ENCODE measurements around the gene AMH. TPM values are rescaled to one million over a fixed set of nuclear protein-coding genes. Genes with fewer than 3 reads are reported as not detected.
A peak's percentile ranks its signal among the peaks of the same experiment; 100 is the strongest.

Gene AMH
- total and polyA plus RNA-seq, 4 donors = 0.73 to 3.5 (median 1.8) TPM

DNA sequence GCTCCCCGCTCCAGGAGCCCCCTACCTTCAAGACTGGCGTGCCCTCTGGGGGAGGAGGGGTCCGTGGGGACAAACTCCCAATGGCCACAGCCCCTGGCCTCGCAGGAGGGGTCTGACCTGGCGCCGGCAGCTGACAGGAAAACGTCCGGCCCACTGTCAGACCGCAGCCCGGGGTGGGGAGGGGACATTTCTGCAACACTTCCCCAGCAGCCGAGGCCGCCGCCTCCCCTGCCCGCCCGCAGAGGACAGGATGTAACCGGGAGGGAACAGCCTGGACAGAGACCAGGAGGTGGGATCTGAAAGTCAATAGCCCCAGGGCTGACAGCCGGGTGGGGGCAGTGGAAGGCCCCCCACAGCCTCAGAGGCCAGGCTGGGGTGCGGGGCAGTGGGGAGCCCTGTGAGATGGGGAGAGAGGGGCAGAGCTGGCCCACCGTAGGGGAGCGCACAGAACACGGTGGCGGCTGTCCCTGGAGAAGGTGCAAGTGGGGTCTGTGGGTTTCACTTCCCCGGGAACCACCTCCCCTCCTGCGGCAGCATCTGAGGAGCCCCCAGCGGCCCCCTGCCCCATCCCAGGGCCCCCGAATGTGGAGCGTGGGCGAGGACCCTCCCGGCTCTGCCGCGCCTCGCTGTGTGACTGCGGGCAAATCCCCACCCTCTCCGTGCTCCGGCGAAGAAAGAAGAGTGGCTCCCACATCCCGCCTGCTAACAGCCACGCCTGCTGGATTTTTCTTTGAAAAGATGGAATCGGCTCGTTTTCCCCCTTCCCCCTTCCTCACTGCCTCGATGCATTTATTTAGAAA, 33.1 kb downstream of the AMH start, which contains the start of gene PEAK3:
TSS of gene PEAK3 (minus strand) at position 114 of the 800 bp plus-strand sequence. CDS start 1,244 bp downstream, outside the sequence.
- no peaks in the 10 kb centered on the region for H3K9me3 ChIP-seq (ENCODE audit: control insufficient read depth in 4 of 4, insufficient read depth in 3 of 4, low read length in 3 of 4)
- TF ChIP-seq, protein P1, sequence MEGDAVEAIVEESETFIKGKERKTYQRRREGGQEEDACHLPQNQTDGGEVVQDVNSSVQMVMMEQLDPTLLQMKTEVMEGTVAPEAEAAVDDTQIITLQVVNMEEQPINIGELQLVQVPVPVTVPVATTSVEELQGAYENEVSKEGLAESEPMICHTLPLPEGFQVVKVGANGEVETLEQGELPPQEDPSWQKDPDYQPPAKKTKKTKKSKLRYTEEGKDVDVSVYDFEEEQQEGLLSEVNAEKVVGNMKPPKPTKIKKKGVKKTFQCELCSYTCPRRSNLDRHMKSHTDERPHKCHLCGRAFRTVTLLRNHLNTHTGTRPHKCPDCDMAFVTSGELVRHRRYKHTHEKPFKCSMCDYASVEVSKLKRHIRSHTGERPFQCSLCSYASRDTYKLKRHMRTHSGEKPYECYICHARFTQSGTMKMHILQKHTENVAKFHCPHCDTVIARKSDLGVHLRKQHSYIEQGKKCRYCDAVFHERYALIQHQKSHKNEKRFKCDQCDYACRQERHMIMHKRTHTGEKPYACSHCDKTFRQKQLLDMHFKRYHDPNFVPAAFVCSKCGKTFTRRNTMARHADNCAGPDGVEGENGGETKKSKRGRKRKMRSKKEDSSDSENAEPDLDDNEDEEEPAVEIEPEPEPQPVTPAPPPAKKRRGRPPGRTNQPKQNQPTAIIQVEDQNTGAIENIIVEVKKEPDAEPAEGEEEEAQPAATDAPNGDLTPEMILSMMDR (IDR thresholded peaks at IDR 0.05; ENCODE audit: control extremely low read depth, extremely low read depth) = no peak
- peaks cover 0 to 12% (median 3%) of the 10 kb centered on the region in 5 donors for H3K4me1 ChIP-seq (ENCODE audit: control insufficient read depth in 5 of 5, insufficient read depth in 5 of 5, low read length in 5 of 5)
- H3K4me3 ChIP-seq = peak within 1 kb of the TSS; percentile 14
- H3K9ac ChIP-seq (ENCODE audit: insufficient read depth in 1 of 2, low read length in 2 of 2) = no peak within 1 kb of the TSS
- peak within 1 kb of the TSS in 1 of 2 donors; percentile 71 for H3K27ac ChIP-seq (ENCODE audit: low read depth in 1 of 2, low read length in 1 of 2)
- 7% methylated on average over 36 to 41 of the region's 41 CpGs for WGBS, 2 donors
- H3K36me3 ChIP-seq (ENCODE audit: control insufficient read depth in 4 of 4, insufficient read depth in 4 of 4, low read length in 4 of 4) = peaks cover 0 to under 1% (median 0%) of the 10 kb centered on the region in 4 donors
- H3K27me3 ChIP-seq (ENCODE audit: control insufficient read depth in 3 of 3, insufficient read depth in 3 of 3, low read length in 2 of 3) = peaks cover 0 to under 1% (median 0%) of the 10 kb centered on the region in 3 donors
- peak; percentile 84 for ATAC-seq (ENCODE audit: insufficient read depth, low FRiP score)
- DNase-seq = peak; percentile 70 to 87 (median 79)

DNA sequence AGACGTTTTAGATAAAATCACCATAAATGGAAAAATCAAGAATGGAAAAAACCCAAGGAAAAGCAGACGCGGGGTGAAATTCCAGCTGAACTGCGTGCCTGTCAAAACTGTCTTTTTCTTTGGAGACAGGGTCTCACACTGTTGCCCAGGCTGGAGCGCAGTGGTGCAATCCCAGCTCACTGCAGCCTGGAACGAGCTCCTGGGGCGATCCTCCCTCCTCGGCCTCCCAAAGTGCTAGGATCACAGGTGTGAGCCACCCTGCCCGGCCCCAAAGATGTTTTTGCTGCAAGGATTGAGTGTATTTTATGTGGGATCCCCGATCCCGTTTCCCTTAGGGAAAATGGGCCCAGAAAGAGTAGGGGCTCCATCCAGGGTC, 33.7 kb downstream of the AMH start:
- H3K27ac ChIP-seq (ENCODE audit: low read depth in 1 of 2, low read length in 1 of 2) = no peak overlapping the region
- H3K27me3 ChIP-seq (ENCODE audit: control insufficient read depth in 3 of 3, insufficient read depth in 3 of 3, low read length in 2 of 3) = peaks cover 0 to 6% (median 0%) of the 10 kb centered on the region in 3 donors
- no peaks in the 10 kb centered on the region for H3K9me3 ChIP-seq (ENCODE audit: control insufficient read depth in 4 of 4, insufficient read depth in 3 of 4, low read length in 3 of 4)
- ATAC-seq (ENCODE audit: insufficient read depth, low FRiP score) (no peak), DNase-seq (peak in 1 of 3 donors; percentile 11)
- peaks cover 0 to 12% (median 3%) of the 10 kb centered on the region in 5 donors for H3K4me1 ChIP-seq (ENCODE audit: control insufficient read depth in 5 of 5, insufficient read depth in 5 of 5, low read length in 5 of 5)
- TF ChIP-seq, protein P1 (IDR thresholded peaks at IDR 0.05; ENCODE audit: control extremely low read depth, extremely low read depth) = no peak
- no peaks in the 10 kb centered on the region for H3K36me3 ChIP-seq (ENCODE audit: control insufficient read depth in 4 of 4, insufficient read depth in 4 of 4, low read length in 4 of 4)
- 72% methylated on average over 11 of the region's 11 CpGs for WGBS, 2 donors
- H3K9ac ChIP-seq (ENCODE audit: insufficient read depth in 1 of 2, low read length in 2 of 2) = no peak overlapping the region
- no peak overlapping the region for H3K4me3 ChIP-seq

DNA sequence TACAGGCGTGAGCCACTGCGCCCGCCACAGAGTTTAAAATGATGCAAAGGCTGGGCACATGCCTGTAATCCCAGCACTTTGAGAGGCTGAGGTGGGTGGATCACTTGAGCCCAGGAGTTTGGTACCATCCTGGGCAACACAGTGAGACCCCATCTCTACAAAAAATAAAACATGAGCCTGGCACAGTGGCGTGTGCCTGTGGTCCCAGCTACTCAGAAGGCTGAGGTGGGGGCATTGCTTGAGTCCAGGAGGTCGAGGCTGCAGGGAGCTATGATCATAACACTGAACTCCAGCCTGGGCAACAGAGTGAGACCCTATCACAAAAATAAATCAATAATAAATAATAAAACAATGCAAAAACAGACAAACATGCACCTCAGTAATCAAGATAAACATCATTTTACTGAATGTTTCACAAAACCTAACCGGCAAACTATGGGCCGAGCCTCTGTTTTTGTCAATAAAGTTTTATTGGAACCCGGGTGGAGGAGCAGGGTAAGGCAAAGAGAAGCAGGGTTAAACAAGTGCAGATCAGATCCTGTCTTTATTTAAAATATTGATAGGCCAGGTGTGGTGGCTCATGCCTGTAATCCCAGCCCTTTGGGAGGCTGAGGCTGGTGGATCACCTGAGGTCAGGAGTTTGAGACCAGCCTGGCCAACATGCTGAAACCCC, 34.8 kb downstream of the AMH start:
- peaks cover 0 to 17% (median 4%) of the 10 kb centered on the region in 3 donors for H3K27me3 ChIP-seq (ENCODE audit: control insufficient read depth in 3 of 3, insufficient read depth in 3 of 3, low read length in 2 of 3)
- TF ChIP-seq, protein P1 (IDR thresholded peaks at IDR 0.05; ENCODE audit: control extremely low read depth, extremely low read depth) = no peak
- no peak overlapping the region for H3K9ac ChIP-seq (ENCODE audit: insufficient read depth in 1 of 2, low read length in 2 of 2)
- ATAC-seq (ENCODE audit: insufficient read depth, low FRiP score) (no peak), DNase-seq (no peak)
- H3K36me3 ChIP-seq (ENCODE audit: control insufficient read depth in 4 of 4, insufficient read depth in 4 of 4, low read length in 4 of 4) = no peaks in the 10 kb centered on the region
- 90 to 95% methylated on average over 8 of the region's 8 CpGs for WGBS, 2 donors
- H3K4me1 ChIP-seq (ENCODE audit: control insufficient read depth in 5 of 5, insufficient read depth in 5 of 5, low read length in 5 of 5) = peaks cover 0 to 12% (median 3%) of the 10 kb centered on the region in 5 donors
- no peak overlapping the region for H3K4me3 ChIP-seq
- no peak overlapping the region for H3K27ac ChIP-seq (ENCODE audit: low read depth in 1 of 2, low read length in 1 of 2)
- no peaks in the 10 kb centered on the region for H3K9me3 ChIP-seq (ENCODE audit: control insufficient read depth in 4 of 4, insufficient read depth in 3 of 4, low read length in 3 of 4)

Measured in lung (tissue), 12 donors.